Hematopoietic multipotent progenitor cell treated with erythropoietin and hydrocortisone succinate and interleukin-3 and kit ligand, for 4 days (in vitro differentiated cells): ENCODE data around the gene CXCR4.

ENCODE experiments used
- DNase-seq: peaks from one replicate; pipeline ENCODE4 v3.0.0-alpha.2; 2015

CXCR4 gene

GRCh38 chr2:136117909-136118818 lies at the start of gene CXCR4:
Gene CXCR4 (minus strand): TSS chr2:136118149. CDS start chr2:136118060, 89 bp downstream.
- peak; percentile 89 for DNase-seq

GRCh38 chr2:136164280-136164776 lies 46.4 kb upstream of the CXCR4 start:
- DNase-seq = no peak

GRCh38 chr2:136162438-136162837 lies 44.5 kb upstream of the CXCR4 start:
- DNase-seq = peak; percentile 41

- DNase-seq = no peak
Measured at GRCh38 chr2:136156411-136156810, 38.5 kb upstream of the CXCR4 start.

GRCh38 chr2:136154384-136154783 lies 36.4 kb upstream of the CXCR4 start:
- no peak for DNase-seq

- no peak for DNase-seq
Measured at GRCh38 chr2:136151021-136151971, 33.3 kb upstream of the CXCR4 start.

- DNase-seq = no peak
Measured at GRCh38 chr2:136149011-136149410, 31.1 kb upstream of the CXCR4 start.

- no peak for DNase-seq
Measured at GRCh38 chr2:136146564-136146963, 28.6 kb upstream of the CXCR4 start.

- peak; percentile 76 for DNase-seq
Measured at GRCh38 chr2:136143603-136144451, 25.9 kb upstream of the CXCR4 start.

- DNase-seq = peak; percentile 81
Measured at GRCh38 chr2:136141510-136142149, 23.7 kb upstream of the CXCR4 start.

GRCh38 chr2:136139631-136140030 lies 21.7 kb upstream of the CXCR4 start:
- peak; percentile 87 for DNase-seq

- no peak for DNase-seq
Measured at GRCh38 chr2:136137982-136138381, 20.0 kb upstream of the CXCR4 start.

- DNase-seq = no peak
Measured at GRCh38 chr2:136136931-136137330, 19.0 kb upstream of the CXCR4 start.

GRCh38 chr2:136135921-136136906 lies 18.3 kb upstream of the CXCR4 start:
- peak; percentile 93 for DNase-seq

GRCh38 chr2:136135462-136135861 lies 17.5 kb upstream of the CXCR4 start:
- no peak for DNase-seq

GRCh38 chr2:136134126-136134525 lies 16.2 kb upstream of the CXCR4 start:
- peak; percentile 59 for DNase-seq

- no peak for DNase-seq
Measured at GRCh38 chr2:136133586-136133985, 15.6 kb upstream of the CXCR4 start.

GRCh38 chr2:136133176-136133575 lies 15.2 kb upstream of the CXCR4 start:
- DNase-seq = no peak

- DNase-seq = no peak
Measured at GRCh38 chr2:136132825-136133155, 14.8 kb upstream of the CXCR4 start.

- DNase-seq = peak; percentile 37
Measured at GRCh38 chr2:136131961-136132824, 14.2 kb upstream of the CXCR4 start.
